ENCODE data around the gene FAM3A.
"Not testable (repeated sequence)": the region's sequence is repeated elsewhere in the genome, so short reads cannot be mapped to it uniquely, and the experiment has no call there.

The FAM3A gene

DNA sequence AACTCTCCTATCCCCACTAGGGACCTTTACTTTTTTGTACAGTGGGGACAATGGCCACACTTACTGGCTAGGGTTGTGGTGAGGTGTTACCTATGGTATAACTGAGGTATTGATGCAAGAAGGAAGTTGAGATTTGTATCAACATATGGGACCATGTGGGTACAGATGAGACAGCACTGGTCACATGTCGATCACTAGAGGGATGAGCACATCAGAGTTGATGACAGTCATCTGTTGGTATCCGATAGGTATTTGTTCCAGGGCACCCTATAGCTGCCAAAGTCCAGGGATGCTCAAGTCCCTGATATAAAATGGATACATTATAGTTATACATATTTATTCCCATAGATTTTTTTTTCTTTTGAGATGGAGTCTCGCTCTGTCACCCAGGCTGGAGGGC lies 13.0 kb downstream of the FAM3A start:
- DNase-seq: no peak

- DNase-seq: no peak
Measured at GRCh38 chrX:154502098-154502497, 13.9 kb downstream of the FAM3A start.

GRCh38 chrX:154501423-154501822 lies 14.6 kb downstream of the FAM3A start:
- DNase-seq: not testable (repeated sequence)

GRCh38 chrX:154496591-154497137 lies 19.4 kb downstream of the FAM3A start:
- not testable (repeated sequence) for DNase-seq

DNA sequence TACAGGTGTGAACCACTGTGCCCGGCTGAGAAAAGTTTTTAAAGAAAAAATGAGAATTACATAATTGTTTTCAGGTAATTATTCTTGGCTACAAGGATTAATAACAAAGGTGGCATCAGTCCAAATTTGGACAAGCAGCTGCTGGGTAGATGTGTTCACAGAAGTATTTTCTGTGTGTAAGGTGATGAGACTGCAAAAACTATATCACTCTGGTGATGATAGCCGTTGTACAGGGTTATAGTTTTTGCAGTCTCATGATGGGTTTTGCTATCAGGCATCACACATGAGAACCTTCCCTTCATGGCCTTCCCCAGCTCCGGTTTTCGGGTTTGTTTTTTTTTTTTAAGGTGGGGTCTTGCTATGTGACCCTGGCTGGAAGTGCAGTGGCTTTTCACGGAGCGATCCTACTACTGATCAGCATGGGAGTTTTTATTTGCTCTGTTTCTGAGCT lies 20.5 kb downstream of the FAM3A start:
- no peak for DNase-seq

DNA sequence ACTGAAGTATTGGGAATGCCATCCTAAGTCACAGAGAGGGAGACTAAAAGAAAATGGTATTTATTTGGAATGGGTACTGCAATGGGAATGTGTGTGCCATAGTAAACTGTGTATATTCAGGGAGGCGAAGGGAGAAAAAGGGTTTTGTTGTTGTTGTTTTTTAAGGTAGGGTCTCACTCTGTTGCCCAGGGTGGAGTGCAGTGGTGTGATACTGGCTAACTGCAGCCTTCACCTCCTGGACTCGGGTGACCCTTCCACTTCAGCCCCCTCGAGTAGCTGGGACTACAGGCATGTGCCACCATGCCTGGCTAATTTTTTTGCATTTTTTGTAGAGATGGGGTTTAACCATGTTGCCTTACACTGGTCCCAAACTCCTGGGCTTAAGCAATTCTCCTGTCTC lies 21.3 kb downstream of the FAM3A start:
- DNase-seq: no peak

- DNase-seq: peak; percentile 51
Measured at GRCh38 chrX:154490414-154491083, 25.5 kb downstream of the FAM3A start, which contains the start of gene SLC10A3. TSS of gene SLC10A3 (minus strand) at chrX:154490629. CDS start at chrX:154488940, 1,689 bp downstream.

DNA sequence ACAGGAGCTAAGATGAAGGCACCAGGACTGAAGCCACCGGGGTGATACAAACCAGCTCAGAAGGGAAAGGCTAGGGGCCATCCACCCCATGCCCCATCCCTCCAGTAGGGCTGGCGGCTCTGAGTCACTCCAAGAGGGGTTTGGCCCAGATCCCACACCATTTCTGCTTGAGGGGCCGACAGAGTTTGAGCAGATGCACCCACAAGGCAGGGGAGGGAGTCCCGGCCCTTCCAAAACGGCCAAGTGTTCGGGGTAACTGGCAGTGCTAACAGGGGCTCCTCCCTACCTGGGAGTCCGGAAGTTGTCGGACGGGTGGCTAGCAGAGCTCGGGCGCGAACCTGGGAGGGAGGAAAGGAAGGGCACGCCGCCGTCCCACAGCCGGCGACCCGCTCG lies 26.0 kb downstream of the FAM3A start:
- DNase-seq: no peak

DNA sequence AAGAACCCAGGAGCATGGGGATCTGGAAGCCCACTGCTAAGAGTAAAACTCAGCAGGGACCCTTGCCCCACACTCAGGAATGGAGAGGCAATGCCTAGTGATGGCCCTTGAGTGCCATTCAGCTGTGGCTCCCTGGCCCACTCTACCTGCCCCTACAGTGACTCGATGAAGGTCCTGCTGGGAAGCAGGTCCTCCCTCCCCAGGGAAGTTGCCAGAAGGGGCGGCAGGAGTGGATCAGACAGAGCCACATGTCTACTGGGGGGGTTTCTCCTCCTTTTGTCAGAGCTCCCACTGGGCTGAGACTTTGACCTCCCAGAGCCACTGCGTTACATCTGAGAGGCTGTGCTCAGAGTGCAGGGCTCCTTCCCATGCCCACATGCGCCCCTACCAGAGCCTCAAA lies 26.9 kb downstream of the FAM3A start:
- DNase-seq: no peak

- DNase-seq: no peak
Measured at GRCh38 chrX:154488336-154489075, 27.5 kb downstream of the FAM3A start.

- DNase-seq: no peak
Measured at GRCh38 chrX:154487518-154488290, 28.3 kb downstream of the FAM3A start.

- DNase-seq: no peak
Measured at GRCh38 chrX:154486396-154487207, 29.4 kb downstream of the FAM3A start, which contains the start of gene UBL4A. TSS of gene UBL4A (minus strand) at chrX:154486615. CDS start at chrX:154486584, 31 bp downstream.

GRCh38 chrX:154486052-154486395 lies 30.0 kb downstream of the FAM3A start:
- DNase-seq: no peak

GRCh38 chrX:154485150-154486051 lies 30.6 kb downstream of the FAM3A start:
- peak; percentile 60 for DNase-seq

GRCh38 chrX:154484255-154485149 lies 31.5 kb downstream of the FAM3A start:
- DNase-seq: no peak

GRCh38 chrX:154483325-154483724 lies 32.7 kb downstream of the FAM3A start:
- DNase-seq: no peak

DNA sequence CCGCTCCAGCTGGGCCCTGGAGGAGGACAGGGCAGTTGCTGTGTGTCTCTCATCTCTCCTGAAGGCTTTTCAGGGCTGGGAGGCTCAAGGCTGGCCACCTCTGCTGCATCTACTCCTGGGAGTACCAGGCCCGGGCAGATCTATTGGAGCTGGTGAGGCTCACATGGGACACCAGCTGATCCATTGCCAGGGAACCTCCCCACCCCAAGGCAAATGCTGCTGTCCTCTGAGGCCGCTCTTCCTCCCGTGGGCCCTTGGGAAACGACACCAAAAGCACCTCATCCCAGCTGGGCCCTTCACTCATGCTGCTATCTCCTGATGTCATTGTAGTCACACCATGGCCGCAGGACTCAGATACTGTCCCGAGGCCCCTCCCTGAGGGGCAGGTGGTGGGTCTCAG lies 33.2 kb downstream of the FAM3A start:
- DNase-seq: no peak

DNA sequence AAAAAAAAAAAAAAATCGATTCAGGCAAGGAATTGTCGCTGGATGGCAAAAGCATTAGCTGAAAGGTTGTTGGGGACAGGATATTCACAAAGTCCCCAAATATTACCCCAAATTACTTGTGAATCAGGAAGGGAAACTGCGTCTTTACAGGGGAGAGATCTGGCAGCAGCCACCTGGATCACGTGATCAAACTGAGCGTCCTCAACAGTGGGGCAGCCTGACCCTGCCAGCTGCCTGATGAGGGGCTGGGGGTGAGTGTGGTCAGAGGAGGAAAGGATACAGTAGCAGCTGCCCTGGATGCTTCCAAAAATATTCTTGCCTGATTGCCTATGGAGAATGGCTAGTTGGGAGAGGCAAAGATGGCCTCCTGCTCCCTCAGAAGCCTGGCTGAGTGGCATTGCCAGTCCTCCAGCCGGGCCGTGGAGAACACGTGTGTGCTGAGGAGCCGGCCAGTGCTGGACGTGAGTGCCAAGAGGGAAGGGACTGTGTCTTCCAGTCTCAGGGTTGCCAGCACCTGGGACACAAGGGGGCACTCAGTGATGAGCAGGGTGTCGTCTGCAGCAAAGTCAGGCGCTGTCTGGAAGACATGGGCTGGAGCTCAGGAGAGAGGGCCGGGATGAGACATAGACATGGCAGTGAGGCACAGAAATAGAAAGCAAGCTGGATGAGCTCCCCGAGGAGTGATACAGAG lies 34.0 kb downstream of the FAM3A start:
- no peak for DNase-seq

DNA sequence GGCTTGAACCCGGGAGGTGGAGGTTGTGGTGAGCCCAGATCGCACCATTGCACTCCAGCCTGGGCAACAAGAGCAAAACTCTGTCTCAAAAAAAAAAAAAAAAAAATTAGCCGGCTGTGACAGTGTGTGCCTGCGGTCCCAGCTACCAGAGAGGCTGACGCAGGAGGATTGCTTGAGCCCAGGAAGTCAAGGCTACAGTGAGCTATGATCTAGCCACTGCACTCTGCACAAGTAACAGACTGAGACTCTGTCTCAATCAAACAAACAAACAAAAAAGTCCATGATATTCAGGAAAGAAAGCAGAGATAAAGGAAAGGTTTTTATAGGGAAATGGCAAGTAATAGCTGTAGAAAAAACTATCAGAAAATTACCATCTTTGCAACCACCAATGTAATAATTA lies 34.8 kb downstream of the FAM3A start:
- no peak for DNase-seq
